ENCODE data around the gene SLC16A10.
"Not testable (repeated sequence)": the region's sequence is repeated elsewhere in the genome, so short reads cannot be mapped to it uniquely, and the experiment has no call there.

The SLC16A10 gene

DNA sequence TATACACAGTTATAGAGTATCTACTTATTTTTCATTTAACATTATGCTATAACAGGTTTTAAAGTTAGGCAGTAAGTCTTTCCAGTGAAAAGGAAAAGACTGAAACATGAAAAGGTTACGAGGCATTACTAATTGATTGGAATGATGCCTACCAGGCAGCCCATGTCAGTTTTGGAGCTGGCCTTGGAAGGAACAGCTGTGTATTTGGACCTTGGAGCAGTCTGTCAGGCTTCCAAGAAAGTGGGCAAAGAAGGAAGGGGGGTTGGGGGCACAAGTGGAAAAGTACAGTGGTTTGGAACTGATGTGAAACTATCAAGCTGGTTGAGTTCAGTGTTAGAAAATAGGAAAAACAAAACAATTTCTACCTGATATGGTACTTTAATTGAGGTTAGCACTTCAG, 41.7 kb downstream of the SLC16A10 start:
- no peak for DNase-seq (ENCODE audit: low read depth in 1 of 2, low spot score in 1 of 2)

DNA sequence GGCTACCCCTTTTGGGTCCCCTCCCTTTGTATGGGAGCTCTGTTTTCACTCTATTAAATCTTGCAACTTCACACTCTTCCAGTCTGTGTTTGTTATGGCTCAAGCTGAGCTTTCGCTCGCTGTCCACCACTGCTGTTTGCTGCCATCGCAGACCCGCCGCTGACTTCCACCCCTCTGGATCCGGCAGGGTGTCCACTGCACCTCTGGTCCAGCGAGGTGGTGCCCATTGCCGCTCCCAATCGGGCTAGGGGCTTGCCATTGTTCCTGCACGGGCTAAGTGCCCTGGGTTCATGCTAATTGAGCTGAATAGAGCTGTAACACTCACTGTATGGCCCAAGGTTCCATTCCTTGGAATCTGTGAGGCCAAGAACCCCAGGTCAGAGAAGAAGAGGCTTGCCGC, 43.7 kb downstream of the SLC16A10 start:
- not testable (repeated sequence) for DNase-seq (ENCODE audit: low read depth in 1 of 2, low spot score in 1 of 2)

DNA sequence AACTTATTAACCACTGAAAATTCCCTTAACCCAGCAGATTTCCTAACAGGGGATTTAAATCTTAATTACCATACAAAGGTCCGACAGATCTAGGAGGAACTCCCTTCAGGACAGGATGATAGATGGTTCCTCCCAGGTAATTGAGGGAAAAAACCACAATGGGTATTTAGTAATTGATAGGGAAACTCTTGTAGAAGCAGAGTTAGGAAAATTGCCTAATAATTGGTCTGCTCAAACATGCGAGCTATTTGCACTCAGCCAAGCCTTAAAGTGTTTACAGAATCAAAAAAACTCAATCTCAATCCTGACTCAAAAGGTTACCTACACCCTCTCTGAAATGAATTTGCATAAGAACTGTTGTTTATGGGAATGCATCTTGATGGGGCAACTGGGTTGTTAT, 45.4 kb downstream of the SLC16A10 start:
- DNase-seq (ENCODE audit: low read depth in 1 of 2, low spot score in 1 of 2), result not testable (repeated sequence)

DNA sequence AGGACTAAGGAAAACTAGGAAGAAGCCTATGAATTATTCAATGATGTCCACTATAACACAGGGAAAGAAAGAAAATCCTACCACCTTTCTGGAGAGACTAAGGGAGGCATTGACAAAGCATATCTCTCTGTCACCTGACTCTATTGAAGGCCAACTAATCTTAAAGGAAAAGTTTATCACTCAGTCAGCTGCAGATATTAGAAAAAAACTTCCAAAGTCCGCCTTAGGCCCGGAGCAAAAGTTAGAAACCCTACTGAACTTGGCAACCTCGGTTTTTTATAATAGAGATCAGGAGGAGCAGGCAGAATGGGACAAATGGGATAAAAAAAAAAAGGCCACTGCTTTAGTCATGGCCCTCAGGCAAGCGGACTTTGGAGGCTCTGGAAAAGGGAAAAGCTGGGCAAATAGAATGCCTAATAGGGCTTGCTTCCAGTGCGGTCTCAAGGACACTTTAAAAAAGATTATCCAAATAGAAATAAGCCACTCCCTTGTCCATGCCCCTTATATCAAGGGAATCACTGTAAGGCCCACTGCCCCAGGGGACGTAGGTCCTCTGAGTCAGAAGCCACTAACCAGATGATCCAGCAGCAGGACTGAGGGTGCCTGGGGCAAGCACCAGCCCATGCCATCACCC, 47.0 kb downstream of the SLC16A10 start:
- not testable (repeated sequence) for DNase-seq (ENCODE audit: low read depth in 1 of 2, low spot score in 1 of 2)

DNA sequence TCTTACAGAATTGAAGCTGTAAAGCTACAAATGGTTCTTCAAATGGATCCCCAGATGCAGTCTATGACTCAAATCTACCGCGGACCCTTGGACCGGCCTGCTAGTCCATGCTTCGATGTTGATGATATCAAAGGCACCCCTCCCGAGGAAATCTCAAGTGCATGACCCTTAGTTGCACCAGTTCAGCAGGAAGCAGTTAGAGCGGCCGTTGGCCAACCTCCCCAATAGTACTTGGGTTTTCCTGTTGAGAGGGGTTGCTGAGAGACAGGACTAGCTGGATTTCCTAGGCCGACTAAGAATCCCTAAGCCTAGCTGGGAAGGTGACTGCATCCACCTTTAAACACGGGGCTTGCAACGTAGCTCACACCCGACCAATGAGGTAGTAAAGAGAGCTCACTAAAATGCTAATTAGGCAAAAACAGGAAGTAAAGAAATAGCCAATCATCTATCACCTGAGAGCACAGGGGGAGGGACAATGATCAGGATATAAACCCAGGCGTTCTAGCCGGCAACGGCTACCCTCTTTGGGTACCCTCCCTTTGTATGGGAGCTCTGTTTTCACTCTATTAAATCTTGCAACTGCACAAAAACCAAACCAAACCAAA, 50.3 kb downstream of the SLC16A10 start:
- not testable (repeated sequence) for DNase-seq (ENCODE audit: low read depth in 1 of 2, low spot score in 1 of 2)

DNA sequence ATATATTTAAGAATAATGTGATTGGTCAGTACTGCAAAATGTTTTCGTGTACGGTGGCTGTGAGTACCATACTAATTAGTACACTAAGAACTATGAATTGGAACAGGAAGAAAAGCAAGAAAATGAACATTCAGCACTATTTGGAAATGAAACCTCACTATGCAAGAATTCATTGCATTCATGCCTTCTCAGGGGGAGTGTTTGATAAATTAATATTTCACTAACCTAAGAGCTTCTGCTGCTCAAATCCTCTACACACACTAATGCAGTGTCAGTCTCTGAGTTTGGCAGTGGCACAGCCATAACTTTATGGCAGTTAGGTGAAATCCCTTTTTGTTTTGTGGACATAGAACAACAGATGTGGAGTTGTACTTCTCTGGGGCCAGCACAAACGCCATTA, 60.1 kb downstream of the SLC16A10 start:
- DNase-seq (ENCODE audit: low read depth in 1 of 2, low spot score in 1 of 2), result no peak

DNA sequence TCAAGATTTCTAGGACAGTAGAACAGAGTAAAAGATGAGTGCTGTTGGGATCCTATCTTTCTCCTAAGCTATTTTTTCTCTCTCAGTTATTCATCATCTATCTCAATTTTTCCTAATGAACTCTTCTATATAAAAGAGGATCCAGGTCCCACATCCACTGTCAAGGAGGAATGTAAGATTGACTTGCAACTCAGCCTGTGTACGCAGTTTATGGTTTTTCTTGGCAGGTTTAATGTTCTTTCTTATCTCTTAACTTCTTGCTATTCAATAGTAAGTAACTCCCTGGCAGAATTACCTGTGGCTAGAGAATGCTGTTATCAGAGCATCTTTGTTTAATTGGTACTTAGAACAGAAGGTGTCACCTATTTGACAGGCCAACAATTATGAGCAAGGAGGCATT, 60.8 kb downstream of the SLC16A10 start:
- no peak for DNase-seq (ENCODE audit: low read depth in 1 of 2, low spot score in 1 of 2)

DNA sequence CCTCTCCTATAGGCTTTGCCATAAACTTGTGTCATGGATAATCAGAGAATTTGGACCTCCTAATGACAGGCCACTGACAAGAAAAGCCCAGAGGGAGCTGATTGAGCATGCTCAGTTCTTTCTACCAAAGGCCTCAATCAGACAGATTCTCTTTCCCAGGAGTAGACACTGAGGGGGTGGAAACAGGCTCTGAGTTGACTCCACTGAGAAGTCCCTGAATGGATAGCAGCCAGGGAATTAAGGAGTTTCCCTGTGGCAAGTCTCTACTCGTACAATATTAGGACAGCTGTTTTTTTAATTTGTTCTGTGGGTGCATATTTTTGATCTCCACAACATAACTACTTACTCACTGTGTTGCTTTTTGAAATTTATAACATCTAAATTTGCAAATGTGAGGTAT, 63.3 kb downstream of the SLC16A10 start:
- no peak for DNase-seq (ENCODE audit: low read depth in 1 of 2, low spot score in 1 of 2)

DNA sequence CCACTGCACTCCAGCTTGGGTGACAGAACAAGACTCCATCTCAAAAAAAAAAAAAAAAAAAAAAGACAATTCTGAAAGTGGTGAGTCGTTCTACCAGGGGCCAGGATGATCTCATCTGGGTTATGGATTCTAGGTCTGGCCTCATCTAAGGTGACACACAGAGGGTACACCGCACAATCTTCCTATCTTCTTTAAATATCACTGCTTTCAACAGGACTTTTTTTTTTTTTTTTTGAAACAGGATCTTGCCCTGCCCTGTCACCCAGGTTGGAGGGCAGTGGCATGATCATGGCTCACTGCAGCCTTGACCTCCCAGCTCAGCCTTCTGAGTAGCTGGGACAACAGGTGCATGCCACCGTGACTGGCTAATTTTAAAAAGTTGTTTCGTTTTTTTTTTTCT, 67.7 kb downstream of the SLC16A10 start:
- DNase-seq (ENCODE audit: low read depth in 1 of 2, low spot score in 1 of 2), result no peak

DNA sequence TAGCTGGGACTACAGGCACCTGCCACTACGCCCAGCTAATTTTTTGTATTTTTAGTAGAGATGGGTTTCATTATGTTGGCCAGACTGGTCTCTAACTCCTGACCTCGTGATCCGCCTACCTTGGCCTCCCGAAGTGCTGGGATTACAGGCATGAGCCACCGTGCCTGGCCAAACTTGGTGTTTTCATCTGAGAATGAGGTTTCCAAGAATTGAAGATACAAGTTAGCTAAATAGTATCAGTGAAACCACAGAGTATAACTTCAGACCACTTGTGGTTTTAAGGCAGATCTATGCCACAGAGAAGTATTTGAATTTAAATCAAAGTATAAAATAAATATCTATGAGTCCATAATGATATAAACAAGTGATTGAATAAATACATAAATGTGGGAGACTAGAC, 70.1 kb downstream of the SLC16A10 start:
- DNase-seq (ENCODE audit: low read depth in 1 of 2, low spot score in 1 of 2), result no peak

DNA sequence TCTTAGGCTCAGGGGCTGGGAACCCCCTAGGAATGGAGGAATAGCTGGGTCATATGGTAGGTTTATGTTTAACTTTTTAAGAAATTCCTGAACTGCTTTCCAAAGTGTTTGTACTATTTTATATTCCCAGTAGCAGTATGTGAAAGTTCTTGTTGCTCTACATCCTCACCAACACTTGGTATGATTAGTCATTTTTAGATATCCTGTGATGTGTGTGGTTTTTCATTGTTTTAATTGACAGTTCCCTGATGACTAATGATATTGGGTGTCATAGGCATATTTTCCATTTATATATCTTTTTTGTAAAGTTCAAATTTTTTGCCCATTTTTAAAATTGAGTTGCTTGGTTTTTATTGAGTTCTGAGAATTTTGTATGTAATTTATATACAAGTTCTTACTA, 72.3 kb downstream of the SLC16A10 start:
- DNase-seq (ENCODE audit: low read depth in 1 of 2, low spot score in 1 of 2), result no peak

DNA sequence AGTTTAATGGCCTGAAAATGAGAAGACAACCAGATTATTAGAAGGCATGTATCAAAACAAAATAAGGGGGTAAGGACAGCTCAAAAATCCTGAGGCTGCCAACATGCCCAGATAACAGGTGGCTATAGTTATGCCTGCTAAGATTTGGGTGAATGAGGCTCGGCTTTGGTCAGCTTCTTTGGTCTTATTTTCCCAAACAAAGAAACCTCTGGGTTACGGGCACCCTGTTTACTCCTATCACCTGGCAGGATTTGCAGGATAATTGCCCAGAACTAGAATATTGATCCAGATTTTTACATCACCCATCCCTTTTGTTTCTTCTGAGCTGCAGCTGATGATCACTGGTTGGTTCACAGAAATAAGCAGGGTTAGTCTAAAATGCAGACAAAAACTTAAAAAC, 74.3 kb downstream of the SLC16A10 start:
- DNase-seq (ENCODE audit: low read depth in 1 of 2, low spot score in 1 of 2), result no peak

DNA sequence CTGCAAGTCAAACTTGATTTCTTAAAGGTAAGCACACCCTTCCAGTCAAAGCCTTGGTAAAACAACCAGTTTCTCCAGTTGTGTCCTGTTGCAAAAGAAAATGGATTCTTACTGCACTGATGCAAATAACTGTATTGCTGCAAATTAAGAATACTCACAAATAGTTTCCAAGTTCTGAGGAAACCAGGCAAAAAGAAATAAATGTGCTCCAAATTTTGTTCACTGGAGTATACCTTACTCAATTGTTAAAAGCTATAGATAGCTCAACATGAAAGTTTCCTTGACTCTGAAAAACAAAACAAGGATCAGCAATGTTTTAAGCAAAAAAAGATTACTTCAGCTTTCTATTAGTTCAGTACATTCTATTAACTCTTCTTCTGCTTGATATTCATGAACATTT, 75.2 kb downstream of the SLC16A10 start:
- no peak for DNase-seq (ENCODE audit: low read depth in 1 of 2, low spot score in 1 of 2)

DNA sequence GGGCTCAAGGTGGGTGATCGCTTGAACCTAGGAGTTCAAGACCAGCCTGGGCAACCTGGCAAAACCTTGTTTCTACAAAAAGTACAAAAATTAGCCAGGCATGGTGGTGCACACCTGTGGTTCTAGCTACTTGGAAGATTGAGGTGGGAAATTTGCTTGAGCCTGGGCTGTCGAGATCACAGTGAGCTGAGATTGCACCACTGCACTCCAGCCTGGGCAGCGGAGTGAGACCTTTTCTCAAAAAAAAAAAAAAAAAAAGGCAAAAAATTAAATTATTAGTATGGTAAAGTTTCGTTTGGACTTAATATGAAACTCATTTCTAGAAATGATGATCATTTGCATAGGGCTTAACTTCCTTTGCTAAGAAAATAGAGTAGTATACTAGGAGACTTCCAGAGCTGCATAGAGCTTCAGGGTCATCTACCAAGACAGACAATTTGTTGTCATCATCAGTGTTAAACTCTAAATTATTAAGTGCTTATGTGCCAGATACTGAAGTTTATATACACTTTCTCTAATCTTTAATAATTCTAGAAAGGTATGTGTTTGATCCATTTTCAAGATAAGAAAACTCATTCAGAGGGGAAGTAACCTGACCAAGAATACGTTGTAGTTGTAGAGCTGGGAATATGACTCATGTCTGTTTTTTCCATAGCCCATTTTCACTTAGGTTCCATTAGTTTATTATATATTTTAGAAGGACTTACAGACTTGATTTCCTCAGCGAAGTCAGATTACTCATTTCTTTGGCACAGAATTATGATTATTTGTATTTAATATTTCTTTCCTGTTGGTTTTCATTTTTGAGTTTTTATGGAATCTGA, 84.5 kb downstream of the SLC16A10 start:
- DNase-seq (ENCODE audit: low read depth in 1 of 2, low spot score in 1 of 2), result no peak

DNA sequence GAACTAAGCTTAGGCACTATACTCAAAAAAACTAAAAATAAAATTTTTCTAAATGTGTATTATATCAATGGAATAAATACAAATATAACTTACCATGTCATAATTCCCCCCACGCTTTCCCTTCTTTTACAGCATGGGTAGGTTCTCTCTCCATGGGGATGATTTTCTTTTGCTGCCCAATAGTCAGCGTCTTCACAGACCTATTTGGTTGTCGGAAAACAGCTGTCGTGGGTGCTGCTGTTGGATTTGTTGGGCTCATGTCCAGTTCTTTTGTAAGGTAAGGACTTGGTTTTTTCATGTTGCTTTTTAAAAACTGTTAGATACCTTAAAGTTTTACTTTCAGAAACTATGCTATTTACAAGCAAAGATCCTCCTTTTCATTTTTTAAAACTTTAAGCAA, 85.3 kb downstream of the SLC16A10 start:
- no peak for DNase-seq (ENCODE audit: low read depth in 1 of 2, low spot score in 1 of 2)

DNA sequence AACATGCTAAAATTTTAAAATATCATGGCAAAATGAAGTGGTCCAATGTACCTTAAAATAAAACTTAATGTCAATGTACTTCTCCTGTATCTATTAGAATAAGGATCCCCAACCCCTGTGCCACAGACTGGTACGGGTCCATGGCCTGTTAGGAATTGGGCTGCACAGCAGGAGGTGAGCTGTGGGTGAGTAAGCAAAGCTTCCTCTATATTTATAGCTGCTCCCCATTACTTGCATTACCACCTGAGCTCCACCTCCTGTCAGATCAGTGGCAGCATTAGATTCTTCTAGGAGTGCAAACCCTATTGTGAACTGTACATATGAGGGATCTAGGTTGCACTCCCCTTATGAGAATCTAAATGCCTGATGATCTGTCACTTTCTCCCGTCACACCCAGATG, 86.0 kb downstream of the SLC16A10 start:
- no peak for DNase-seq (ENCODE audit: low read depth in 1 of 2, low spot score in 1 of 2)

DNA sequence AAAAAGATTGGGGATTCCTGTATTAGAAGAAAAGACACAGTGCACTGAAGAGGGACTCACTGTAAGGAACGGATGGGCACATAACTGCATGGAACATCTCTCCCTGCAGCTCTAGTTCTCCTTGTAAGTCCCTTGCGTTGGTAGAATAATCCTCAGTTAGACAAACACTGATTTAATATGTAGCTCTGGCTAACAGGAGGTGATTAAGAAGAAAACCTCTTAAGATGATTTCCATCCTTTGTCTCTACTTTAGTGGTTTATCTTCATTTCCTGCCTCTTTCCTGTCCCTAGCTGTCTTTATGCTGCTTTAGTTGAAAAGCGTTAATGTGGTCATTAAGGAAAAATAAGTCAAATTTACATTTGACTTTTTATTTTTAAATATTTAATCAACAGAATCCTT, 86.6 kb downstream of the SLC16A10 start:
- DNase-seq (ENCODE audit: low read depth in 1 of 2, low spot score in 1 of 2), result no peak

DNA sequence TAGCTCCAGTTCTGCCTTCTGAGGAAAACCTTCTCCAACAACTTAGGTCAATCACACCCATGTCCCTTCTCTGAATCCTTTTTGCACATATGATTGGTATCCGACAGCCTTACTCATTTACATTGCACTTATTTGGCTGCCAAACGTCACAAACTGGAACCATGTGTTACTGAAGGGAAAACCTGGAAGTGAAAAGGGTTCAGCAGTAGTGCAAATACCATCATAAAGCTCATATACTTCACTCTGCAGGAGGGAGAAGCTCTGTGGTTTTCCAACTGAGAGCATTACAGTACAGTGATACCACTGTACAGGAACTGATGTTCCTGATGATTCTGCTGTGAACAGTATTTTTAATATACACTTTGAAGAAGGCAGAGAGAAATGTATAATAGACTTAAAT, 87.8 kb downstream of the SLC16A10 start:
- no peak for DNase-seq (ENCODE audit: low read depth in 1 of 2, low spot score in 1 of 2)

DNA sequence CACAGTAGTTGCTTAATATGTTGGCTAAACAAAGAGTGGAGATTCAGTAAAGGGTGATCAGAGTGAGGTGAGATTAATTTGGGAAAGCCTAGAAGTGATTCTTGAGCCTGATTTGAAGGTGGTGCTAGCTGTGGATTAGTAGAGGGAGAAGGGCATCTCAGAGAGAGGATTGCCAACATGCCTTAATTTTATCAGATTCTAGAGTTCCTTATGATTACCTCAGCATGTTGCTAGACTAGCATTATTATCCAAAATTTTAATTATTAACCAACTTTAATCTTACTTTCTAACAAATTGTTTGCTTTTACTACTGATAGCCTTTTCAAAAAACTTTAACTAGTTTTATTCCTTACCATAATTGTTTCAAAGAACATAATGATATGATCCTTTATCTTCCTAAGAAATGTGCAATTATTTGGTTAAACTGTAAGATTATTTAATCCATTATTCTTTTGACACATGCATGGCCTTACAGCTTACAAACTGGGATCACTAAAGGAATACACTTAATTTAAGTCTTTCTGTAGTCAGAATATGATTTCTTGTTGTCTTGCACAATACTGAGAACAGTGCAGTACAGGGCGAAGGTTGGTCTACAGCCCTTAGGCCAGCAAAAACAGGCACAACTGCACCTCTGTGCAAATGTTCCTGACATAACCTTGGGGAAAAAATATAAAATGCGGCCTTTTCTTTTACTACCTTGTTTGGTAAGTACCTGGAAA, 88.9 kb downstream of the SLC16A10 start:
- no peak for DNase-seq (ENCODE audit: low read depth in 1 of 2, low spot score in 1 of 2)

DNA sequence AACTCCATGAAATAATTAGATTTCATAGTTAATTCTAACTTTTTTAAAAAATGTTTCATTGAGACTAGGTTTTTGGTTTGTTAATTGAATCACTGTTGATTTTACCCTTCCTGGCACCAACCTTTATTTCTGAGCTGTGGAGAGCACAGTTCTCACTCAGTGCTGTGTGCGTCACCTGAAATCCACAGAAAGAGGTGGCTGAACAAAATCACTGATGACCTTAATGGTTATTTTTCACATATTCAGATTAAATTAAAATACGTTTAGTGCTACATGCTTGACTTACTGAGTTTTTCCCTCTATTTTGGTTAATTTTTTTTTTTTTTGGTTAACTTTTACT, 89.4 kb downstream of the SLC16A10 start:
- DNase-seq (ENCODE audit: low read depth in 1 of 2, low spot score in 1 of 2), result no peak

DNA sequence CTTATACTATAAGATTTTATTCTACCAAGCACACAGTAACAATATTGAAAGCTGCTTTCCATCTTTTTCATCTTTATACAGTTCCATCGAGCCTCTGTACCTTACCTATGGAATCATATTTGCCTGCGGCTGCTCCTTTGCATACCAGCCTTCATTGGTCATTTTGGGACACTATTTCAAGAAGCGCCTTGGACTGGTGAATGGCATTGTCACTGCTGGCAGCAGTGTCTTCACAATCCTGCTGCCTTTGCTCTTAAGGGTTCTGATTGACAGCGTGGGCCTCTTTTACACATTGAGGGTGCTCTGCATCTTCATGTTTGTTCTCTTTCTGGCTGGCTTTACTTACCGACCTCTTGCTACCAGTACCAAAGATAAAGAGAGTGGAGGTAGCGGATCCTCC, 89.8 kb downstream of the SLC16A10 start:
- no peak for DNase-seq (ENCODE audit: low read depth in 1 of 2, low spot score in 1 of 2)

Data from activated T-helper 1 cell treated with anti-CD3 and anti-CD28 coated beads, Interleukin-2, amount 50 U/mL, for 16 hours (primary cell).